Peyer's patch (tissue), 4 donors: ENCODE measurements around the gene KRTAP5-5. TPM values are rescaled to one million over a fixed set of nuclear protein-coding genes. Genes with fewer than 3 reads are reported as not detected.

ENCODE experiments used
- DNase-seq, 3 donors: peaks; one replicate each; pipeline ENCODE4 v3.0.0-alpha.2; 2017 to 2019
- H3K27ac ChIP-seq, 4 donors: fragments of 200-600 bp; sonication (generic); one replicate each; pipeline ENCODE4 v1.5.1; 2016 to 2019
- H3K27me3 ChIP-seq, 2 donors: fragments of 200-600 bp; sonication (generic); one replicate each; pipeline ENCODE4 v1.5.1; 2019
- H3K36me3 ChIP-seq, 3 donors: fragments of 200-600 bp; sonication (generic); one replicate each; pipeline ENCODE4 v1.5.1; 2016 to 2019
- H3K4me1 ChIP-seq, 4 donors: fragments of 200-600 bp; sonication (generic); one replicate each; pipeline ENCODE4 v1.5.1; 2016 to 2019
- H3K4me3 ChIP-seq, 4 donors: fragments of 200-600 bp; sonication (generic); 1 replicate in 3 of 4; 2 replicates in 1 of 4; pipeline ENCODE4 v1.5.1; 2016 to 2019; ENCODE audit warnings: mild to moderate bottlenecking in 1 of 4
- H3K9me3 ChIP-seq, 4 donors: fragments of 200-600 bp; sonication (generic); one replicate each; pipeline ENCODE4 v1.5.1; 2016 to 2019; ENCODE audit warnings: mild to moderate bottlenecking in 1 of 4
- CTCF ChIP-seq, 6 experiments: fragments of 450-650 bp in 4 of 6; fragments of 200-600 bp in 2 of 6; sonication (generic) in 1 of 6; IDR thresholded peaks; one replicate each; pipeline ENCODE4 v1.5.1; 2017 to 2019; ENCODE audit warnings: antibody characterized with exemption in 6 of 6, mild to moderate bottlenecking in 3 of 6, moderate library complexity in 1 of 6
- POLR2A ChIP-seq, 2 donors: fragments of 450-650 bp; IDR thresholded peaks; one replicate each; pipeline ENCODE4 v1.5.1; 2017; ENCODE audit warnings: antibody characterized with exemption in 2 of 2, mild to moderate bottlenecking in 2 of 2, moderate library complexity in 2 of 2
- total RNA-seq, 4 donors: library from RNA; depleted of rRNA; stranded (reverse); fragments of >200 nt; gene quantifications; one replicate each; pipeline ENCODE4 v1.1.0, GENCODE V29; 2016

Gene KRTAP5-5
- total RNA-seq, 4 donors from 2014 or later = not detected

DNA sequence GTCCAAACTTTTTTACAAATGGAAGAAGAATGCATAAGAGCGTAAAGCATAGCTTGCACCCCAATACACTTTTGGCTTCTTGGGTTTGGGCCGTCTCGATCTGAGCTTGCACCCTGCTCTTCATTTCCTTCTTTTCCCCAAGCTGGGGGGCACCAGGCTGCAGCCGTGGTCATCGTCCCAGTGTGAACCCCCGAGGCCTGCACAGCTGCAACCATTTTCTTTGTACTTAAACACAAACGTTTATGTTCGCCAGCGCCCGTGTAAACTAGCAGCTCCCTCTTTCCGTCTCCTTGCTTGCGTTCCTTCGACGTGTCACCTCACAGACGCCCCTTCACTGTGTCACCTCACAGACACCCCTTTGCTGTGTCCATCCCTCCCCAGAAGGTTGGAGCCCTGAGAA lies 10.1 kb downstream of the KRTAP5-5 start:
- no peak for DNase-seq
- Histone ChIP-seq H3K36me3 (no peaks in the 10 kb centered on the region), H3K27me3 (no peaks in the 10 kb centered on the region), H3K4me3 (no peak overlapping the region), H3K4me1 (peaks cover 0 to 4% (median 0%) of the 10 kb centered on the region in 4 donors), H3K9me3 (no peaks in the 10 kb centered on the region), H3K27ac (no peak overlapping the region)
- no peak for TF ChIP-seq CTCF (IDR thresholded peaks at IDR 0.05)
- TF ChIP-seq POLR2A (IDR thresholded peaks at IDR 0.05) = no peak

- Histone ChIP-seq H3K4me3 (no peak overlapping the region), H3K36me3 (no peaks in the 10 kb centered on the region), H3K27me3 (no peaks in the 10 kb centered on the region), H3K4me1 (peaks cover 0 to 4% (median 0%) of the 10 kb centered on the region in 4 donors), H3K9me3 (no peaks in the 10 kb centered on the region), H3K27ac (no peak overlapping the region)
- TF ChIP-seq CTCF (IDR thresholded peaks at IDR 0.05) (peak; percentile 20 to 71 (median 64)), POLR2A (IDR thresholded peaks at IDR 0.05) (no peak)
- peak in 2 of 3 donors; percentile 57 to 74 for DNase-seq
Measured at GRCh38 chr11:1640076-1640946, 10.7 kb downstream of the KRTAP5-5 start.

GRCh38 chr11:1641096-1641495 lies 11.5 kb downstream of the KRTAP5-5 start:
- no peak for DNase-seq

GRCh38 chr11:1642288-1643145 lies 12.9 kb downstream of the KRTAP5-5 start:
- Histone ChIP-seq H3K27ac (no peak overlapping the region), H3K4me3 (no peak overlapping the region), H3K27me3 (no peaks in the 10 kb centered on the region), H3K36me3 (no peaks in the 10 kb centered on the region), H3K9me3 (no peaks in the 10 kb centered on the region), H3K4me1 (peaks cover 0 to 4% (median 0%) of the 10 kb centered on the region in 4 donors)
- DNase-seq = no peak
- TF ChIP-seq POLR2A (IDR thresholded peaks at IDR 0.05) (no peak), CTCF (IDR thresholded peaks at IDR 0.05) (no peak)

More at GRCh38 chr11:1641096-1641495, 11.5 kb downstream of the KRTAP5-5 start:
- Histone ChIP-seq H3K36me3 (no peaks in the 10 kb centered on the region), H3K9me3 (no peaks in the 10 kb centered on the region), H3K4me1 (peaks cover 0 to 4% (median 0%) of the 10 kb centered on the region in 4 donors), H3K4me3 (no peak overlapping the region), H3K27ac (no peak overlapping the region), H3K27me3 (no peaks in the 10 kb centered on the region)
- TF ChIP-seq CTCF (IDR thresholded peaks at IDR 0.05) = no peak
- no peak for TF ChIP-seq POLR2A (IDR thresholded peaks at IDR 0.05)

DNA sequence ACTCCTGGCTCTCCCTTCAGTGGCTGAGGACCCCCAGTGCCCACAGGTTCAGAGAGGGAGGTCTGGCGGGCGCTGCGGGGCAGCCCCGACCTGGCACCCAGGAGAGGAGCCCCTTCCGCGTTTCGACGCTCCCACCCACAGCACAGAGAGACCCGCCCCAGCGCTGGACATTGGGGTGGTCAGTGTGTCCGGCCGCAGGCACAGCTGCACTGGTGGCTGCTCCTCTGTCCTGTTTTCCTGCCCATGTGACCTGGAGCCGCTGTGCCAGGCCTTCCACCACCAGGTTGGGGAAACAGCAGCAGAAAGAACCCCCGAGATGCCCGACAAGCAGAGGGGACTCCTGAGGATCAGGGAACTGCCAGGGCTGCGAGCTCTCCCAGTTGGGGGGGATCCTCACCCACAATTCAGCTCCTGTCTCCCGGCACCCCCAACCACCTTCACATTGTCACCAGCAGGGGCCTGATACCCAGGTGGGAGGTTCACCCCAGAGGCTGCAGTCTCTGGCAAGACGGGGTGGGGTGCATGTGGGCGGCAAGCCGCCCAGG lies 13.6 kb downstream of the KRTAP5-5 start:
- Histone ChIP-seq H3K36me3 (no peaks in the 10 kb centered on the region), H3K27me3 (no peaks in the 10 kb centered on the region), H3K9me3 (no peaks in the 10 kb centered on the region), H3K4me3 (no peak overlapping the region), H3K27ac (no peak overlapping the region), H3K4me1 (peaks cover 0 to 4% (median 0%) of the 10 kb centered on the region in 4 donors)
- TF ChIP-seq POLR2A (IDR thresholded peaks at IDR 0.05) (no peak), CTCF (IDR thresholded peaks at IDR 0.05) (no peak)
- DNase-seq = no peak
